GM12892 (cell line): ENCODE data around the gene MLPH.

ENCODE experiments used
- POLR2A ChIP-seq: IDR thresholded peaks from 2 replicates; pipeline ENCODE4 v1.6.1; 2011; ENCODE audit warnings: low read depth, low read length, control low read depth
- POLR2AphosphoS5 ChIP-seq: IDR thresholded peaks from 2 replicates; pipeline ENCODE4 v1.6.1; 2011; ENCODE audit warnings: low read depth, low read length, control low read depth

- TF ChIP-seq POLR2A (no peak), POLR2AphosphoS5 (no peak)
These were observed 81.1 kb downstream of the MLPH start for GRCh38 chr2:237568121-237568660.
